HCT116 (cell line): Measurements from ENCODE around the gene ACER3. TPM values are rescaled to one million over a fixed set of nuclear protein-coding genes. Genes with fewer than 3 reads are reported as not detected.

Experiments used
- ATAC-seq: fragments of 200-7000 bp; cut with Tn5 transposase; 2 replicates; pipeline ENCODE4 v1.9.1; 2020; ENCODE audit warnings: mild to moderate bottlenecking, moderate library complexity
- BruUV-seq: library from RNA; stranded (reverse); fragments of 400-500 nt; replicated peaks from 2 replicates; lab custom pipeline; 2021; lab: Mats Ljungman, UMichigan
- CTCF ChIA-PET: fragments of 300-600 bp; sonication (Branson Sonifier 250); formaldehyde crosslinking; loops from one replicate; lab custom pipeline; 2021; ENCODE audit warnings: antibody characterized with exemption; lab: Charles Lee
- POLR2A ChIA-PET: fragments of 300-600, 350-600 bp; sonication (Branson Sonifier 250); formaldehyde crosslinking; loops from one replicate; lab custom pipeline; 2021; ENCODE audit warnings: antibody characterized with exemption; lab: Charles Lee
- RAD21 ChIA-PET, 2 experiments: fragments of 300-600 bp; sonication (Branson Sonifier 250); formaldehyde crosslinking; loops; one replicate each; lab custom pipeline; 2023; ENCODE audit warnings: low total read pairs in 2 of 2; ENCODE audit not compliant: uncharacterized antibody in 2 of 2, unreplicated experiment in 2 of 2, low non-redundant PET in 1 of 2; lab: Charles Lee
- DNase-seq: peaks from one replicate; pipeline ENCODE4 v3.0.0-alpha.2; 2010; ENCODE audit warnings: low read depth, low spot score
- H2AFZ ChIP-seq: fragments of 200-600 bp; shearing (Covaris generic), sonication (generic); 2 replicates; pipeline ENCODE4 v1.6.1; 2017; ENCODE audit warnings: low read depth, mixed run types, mixed read lengths, antibody characterized with exemption, low read length; ENCODE audit not compliant: poor library complexity, severe bottlenecking
- H3K27ac ChIP-seq: 2 replicates; pipeline ENCODE4 v1.5.1; 2012; ENCODE audit warnings: low read depth, low read length
- H3K27me3 ChIP-seq: fragments of 200-600 bp; sonication (generic); 2 replicates; pipeline ENCODE4 v1.6.1; 2016; ENCODE audit warnings: mixed run types, low read length, mixed read lengths; ENCODE audit not compliant: insufficient read depth
- H3K36me3 ChIP-seq, 2 experiments: fragments of 200-500 bp in 1 of 2; fragments of 200-600 bp in 1 of 2; sonication (Bioruptor generic) in 1 of 2; sonication (generic) in 1 of 2; 2 replicates each; pipeline versions ENCODE4 v1.5.1 to v1.6.1; 2014 to 2016; ENCODE audit warnings: low read length in 2 of 2, inconsistent platforms in 1 of 2, mixed read lengths in 1 of 2, mixed run types in 1 of 2; ENCODE audit not compliant: insufficient read depth in 2 of 2, control insufficient read depth in 1 of 2
- H3K4me1 ChIP-seq, 2 experiments: fragments of 200-600 bp in 1 of 2; sonication (generic) in 1 of 2; 2 replicates each; pipeline versions ENCODE4 v1.5.1 to v1.6.1; 2012 to 2017; ENCODE audit warnings: low read length in 2 of 2, inconsistent platforms in 1 of 2, mild to moderate bottlenecking in 1 of 2, mixed read lengths in 1 of 2, mixed run types in 1 of 2, moderate library complexity in 1 of 2; ENCODE audit not compliant: insufficient read depth in 2 of 2, control insufficient read depth in 1 of 2
- H3K4me2 ChIP-seq: fragments of 200-600 bp; sonication (generic); 2 replicates; pipeline ENCODE4 v1.6.1; 2017; ENCODE audit warnings: mixed run types, low read length, mixed read lengths
- H3K4me3 ChIP-seq, 2 experiments: fragments of 200-600 bp in 1 of 2; sonication (generic) in 1 of 2; replicated peaks in 1 of 2; 2 replicates each; pipeline ENCODE4 v1.5.1; 2011 to 2016; ENCODE audit warnings: low read length in 2 of 2, control low read depth in 1 of 2, low read depth in 1 of 2, mild to moderate bottlenecking in 1 of 2, mixed read lengths in 1 of 2, mixed run types in 1 of 2
- H3K79me2 ChIP-seq: fragments of 200-600 bp; sonication (generic); 2 replicates; pipeline ENCODE4 v1.6.1; 2017; ENCODE audit warnings: mild to moderate bottlenecking, mixed run types, low read length, moderate library complexity, mixed read lengths; ENCODE audit not compliant: insufficient read depth
- H3K9ac ChIP-seq: fragments of 200-600 bp; sonication (generic); 2 replicates; pipeline ENCODE4 v1.6.1; 2016; ENCODE audit warnings: low read length, mixed read lengths
- H3K9me2 ChIP-seq: fragments of 200-600 bp; sonication (generic), shearing (Covaris generic); 2 replicates; pipeline ENCODE4 v1.6.1; 2017; ENCODE audit warnings: mixed run types, mild to moderate bottlenecking, moderate library complexity; ENCODE audit not compliant: insufficient read depth
- H3K9me3 ChIP-seq, 2 experiments: fragments of 200-500 bp in 1 of 2; fragments of 200-600 bp in 1 of 2; sonication (Bioruptor generic) in 1 of 2; sonication (generic) in 1 of 2; 2 replicates each; pipeline ENCODE4 v1.6.1; 2014 to 2017; ENCODE audit warnings: low read length in 2 of 2, mixed read lengths in 2 of 2, inconsistent platforms in 1 of 2, low read depth in 1 of 2, mild to moderate bottlenecking in 1 of 2, mixed run types in 1 of 2, moderate library complexity in 1 of 2; ENCODE audit not compliant: control insufficient read depth in 1 of 2, insufficient read depth in 1 of 2
- H4K20me1 ChIP-seq: fragments of 200-600 bp; sonication (generic), shearing (Covaris generic); 2 replicates; pipeline ENCODE4 v1.6.1; 2017; ENCODE audit warnings: mixed run types, mild to moderate bottlenecking, moderate library complexity; ENCODE audit not compliant: insufficient read depth
- ELF1 ChIP-seq: IDR thresholded peaks from 2 replicates; pipeline ENCODE4 v1.6.1; 2012; ENCODE audit warnings: low read depth, borderline replicate concordance
- EZH2phosphoT487 ChIP-seq: fragments of 200-600 bp; IDR thresholded peaks from 2 replicates; pipeline ENCODE4 v1.6.1; 2018; ENCODE audit warnings: antibody characterized with exemption, borderline replicate concordance
- FOSL1 ChIP-seq: IDR thresholded peaks from 2 replicates; pipeline ENCODE4 v1.6.1; 2012; ENCODE audit warnings: low read depth
- JUND ChIP-seq: IDR thresholded peaks from 2 replicates; pipeline ENCODE4 v1.6.1; 2012
- RAD21 ChIP-seq: IDR thresholded peaks from 2 replicates; pipeline ENCODE4 v1.6.1; 2012; ENCODE audit warnings: low read depth, mild to moderate bottlenecking
- REST ChIP-seq: IDR thresholded peaks from 2 replicates; pipeline ENCODE4 v1.6.1; 2012; ENCODE audit warnings: low read depth
- SIN3A ChIP-seq: IDR thresholded peaks from 2 replicates; pipeline ENCODE4 v1.6.1; 2012; ENCODE audit warnings: low read depth
- YY1 ChIP-seq: IDR thresholded peaks from 2 replicates; pipeline ENCODE4 v1.6.1; 2011; ENCODE audit warnings: low read length, low read depth, moderate library complexity, mild to moderate bottlenecking; ENCODE audit not compliant: insufficient replicate concordance; ENCODE audit errors: extremely low read depth
- ZBTB33 ChIP-seq: IDR thresholded peaks from 2 replicates; pipeline ENCODE4 v1.6.1; 2011; ENCODE audit warnings: mild to moderate bottlenecking, low read length, moderate library complexity; ENCODE audit not compliant: insufficient replicate concordance; ENCODE audit errors: extremely low read depth
- ZNF274 ChIP-seq: fragments of 200-500 bp; sonication (Bioruptor generic); IDR thresholded peaks from 2 replicates; pipeline ENCODE4 v1.6.1; 2014; ENCODE audit warnings: mild to moderate bottlenecking, low read depth, low read length, inconsistent platforms
- intact Hi-C: fragments of 100-400 bp; cut with micrococcal nuclease; formaldehyde crosslinking; loops from 2 replicates; pipeline ENCODE4 v1.10.0; 2022
- total RNA-seq: library from RNA; stranded (reverse); gene quantifications from one replicate; pipeline ENCODE4 v1.2.1, GENCODE V29; 2021; ENCODE audit not compliant: unreplicated experiment
- TF ChIP-seq, protein P1 (sequence below): IDR thresholded peaks from 2 replicates; pipeline ENCODE4 v1.6.1; 2012
- TF ChIP-seq, protein P2 (sequence below): IDR thresholded peaks from 2 replicates; pipeline ENCODE4 v1.6.1; 2012

The ACER3 gene
- total RNA-seq, 1 experiment from 2014 or later, result 19.1 TPM

GRCh38 chr11:77063407-77063806 lies 202.7 kb downstream of the ACER3 start:
- no peaks in the 10 kb centered on the region for H3K27me3 ChIP-seq
- H3K36me3 ChIP-seq, result no peaks in the 10 kb centered on the region
- no peaks in the 10 kb centered on the region for H3K9me2 ChIP-seq
- H3K4me2 ChIP-seq, result no peak overlapping the region
- H3K4me3 ChIP-seq, result no peak overlapping the region
- H3K9ac ChIP-seq, result no peak overlapping the region
- TF ChIP-seq, protein P1, sequence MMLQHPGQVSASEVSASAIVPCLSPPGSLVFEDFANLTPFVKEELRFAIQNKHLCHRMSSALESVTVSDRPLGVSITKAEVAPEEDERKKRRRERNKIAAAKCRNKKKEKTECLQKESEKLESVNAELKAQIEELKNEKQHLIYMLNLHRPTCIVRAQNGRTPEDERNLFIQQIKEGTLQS, result no peak
- no peak for TF ChIP-seq RAD21
- no peak for TF ChIP-seq YY1
- TF ChIP-seq ELF1, result no peak
- TF ChIP-seq REST, result no peak
- no peak for TF ChIP-seq ZBTB33
- no peak for TF ChIP-seq FOSL1
- TF ChIP-seq SIN3A, result no peak
- TF ChIP-seq JUND, result no peak
- no peak for TF ChIP-seq EZH2phosphoT487
- TF ChIP-seq, protein P2, sequence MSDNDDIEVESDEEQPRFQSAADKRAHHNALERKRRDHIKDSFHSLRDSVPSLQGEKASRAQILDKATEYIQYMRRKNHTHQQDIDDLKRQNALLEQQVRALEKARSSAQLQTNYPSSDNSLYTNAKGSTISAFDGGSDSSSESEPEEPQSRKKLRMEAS, result no peak
- TF ChIP-seq ZNF274, result no peak
- H3K9me3 ChIP-seq, result peaks cover 0 to 4% of the 10 kb centered on the region in 2 experiments; a peak in 1 of 4 replicates
- ChIA-PET CTCF (interaction anchor here (0.8 to 2.9 kb wide), 9 partner anchors 10 to 341 kb away, joined by 3 to 41 read pairs (median 4); no protein-coding TSS in a partner anchor), POLR2A (interaction anchor here (1.1 kb wide), 1 partner anchor 16 kb away, joined by 11 read pairs; no protein-coding TSS in a partner anchor), RAD21 (interaction anchor here in 1 of 2 experiments (0.6 to 1.7 kb wide), 2 partner anchors 28 to 760 kb away, joined by 3 to 5 read pairs; no protein-coding TSS in a partner anchor)
- no peaks in the 10 kb centered on the region for H4K20me1 ChIP-seq
- H3K4me1 ChIP-seq, result peaks cover 7 to 16% of the 10 kb centered on the region in 2 experiments; a peak in 2 of 4 replicates
- ATAC-seq, result no peak
- BruUV-seq, result no TSS peak
- no peak overlapping the region for H3K27ac ChIP-seq
- H3K79me2 ChIP-seq, result no peaks in the 10 kb centered on the region
- DNase-seq, result no peak
- intact Hi-C loops, result no loop called here
- no peak overlapping the region for H2AFZ ChIP-seq
